Panc1 (cell line): ENCODE measurements around the gene GLIS1.

Experiments used
- POLR2AphosphoS5 ChIP-seq: IDR thresholded peaks from 2 replicates; pipeline ENCODE4 v1.6.1; 2012; ENCODE audit warnings: mild to moderate bottlenecking, low read depth, low read length, moderate library complexity
- REST ChIP-seq, 2 experiments: IDR thresholded peaks; 2 replicates each; pipeline ENCODE4 v1.6.1; 2011 to 2012; ENCODE audit warnings: low read depth in 2 of 2, control low read depth in 1 of 2, low read length in 1 of 2, mild to moderate bottlenecking in 1 of 2, moderate library complexity in 1 of 2; ENCODE audit not compliant: insufficient read depth in 1 of 2
- SIN3A ChIP-seq: IDR thresholded peaks from 2 replicates; pipeline ENCODE4 v1.6.1; 2012; ENCODE audit warnings: low read depth, mild to moderate bottlenecking, low read length, moderate library complexity, borderline replicate concordance; ENCODE audit not compliant: insufficient read depth
- TCF7L2 ChIP-seq: IDR thresholded peaks from 2 replicates; pipeline ENCODE4 v1.6.1; 2011; ENCODE audit warnings: mild to moderate bottlenecking, low read depth, low read length, inconsistent platforms
- TF ChIP-seq, protein P1 (sequence below): fragments of 450-650 bp; IDR thresholded peaks from 2 replicates; pipeline ENCODE4 v1.5.1; 2017; ENCODE audit warnings: mild to moderate bottlenecking

DNA sequence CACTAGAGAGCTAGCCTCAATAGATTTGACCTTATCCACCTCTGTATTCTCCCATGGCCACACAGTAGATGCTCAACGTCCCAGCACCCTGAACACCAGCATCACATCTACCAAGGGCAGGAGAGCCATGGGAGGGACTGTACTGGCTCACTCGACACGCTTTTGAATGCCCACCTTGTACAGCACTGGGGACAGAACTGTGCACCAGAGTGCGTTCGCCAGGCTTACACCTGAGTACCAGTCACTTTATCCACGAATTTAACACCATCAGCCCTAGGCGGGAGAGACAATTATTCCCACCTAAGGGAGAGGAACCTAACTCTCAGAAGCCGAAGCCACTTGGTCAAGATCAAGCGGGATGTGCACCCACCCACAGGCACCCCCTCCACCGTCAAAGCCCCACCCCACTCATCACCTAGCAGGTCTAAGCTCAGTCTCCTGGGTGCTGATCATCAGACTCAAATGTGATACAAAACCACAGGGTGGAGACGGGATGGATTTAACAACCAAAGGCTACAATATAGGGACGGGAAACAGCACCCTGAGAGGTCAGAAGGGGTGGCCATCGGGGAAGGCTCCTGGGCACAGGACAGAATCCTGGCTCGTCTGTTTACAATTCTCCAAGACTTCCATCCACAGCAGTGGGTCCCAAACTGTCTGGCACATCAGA is 110.5 kb downstream of the GLIS1 start:
- TF ChIP-seq, protein P1, sequence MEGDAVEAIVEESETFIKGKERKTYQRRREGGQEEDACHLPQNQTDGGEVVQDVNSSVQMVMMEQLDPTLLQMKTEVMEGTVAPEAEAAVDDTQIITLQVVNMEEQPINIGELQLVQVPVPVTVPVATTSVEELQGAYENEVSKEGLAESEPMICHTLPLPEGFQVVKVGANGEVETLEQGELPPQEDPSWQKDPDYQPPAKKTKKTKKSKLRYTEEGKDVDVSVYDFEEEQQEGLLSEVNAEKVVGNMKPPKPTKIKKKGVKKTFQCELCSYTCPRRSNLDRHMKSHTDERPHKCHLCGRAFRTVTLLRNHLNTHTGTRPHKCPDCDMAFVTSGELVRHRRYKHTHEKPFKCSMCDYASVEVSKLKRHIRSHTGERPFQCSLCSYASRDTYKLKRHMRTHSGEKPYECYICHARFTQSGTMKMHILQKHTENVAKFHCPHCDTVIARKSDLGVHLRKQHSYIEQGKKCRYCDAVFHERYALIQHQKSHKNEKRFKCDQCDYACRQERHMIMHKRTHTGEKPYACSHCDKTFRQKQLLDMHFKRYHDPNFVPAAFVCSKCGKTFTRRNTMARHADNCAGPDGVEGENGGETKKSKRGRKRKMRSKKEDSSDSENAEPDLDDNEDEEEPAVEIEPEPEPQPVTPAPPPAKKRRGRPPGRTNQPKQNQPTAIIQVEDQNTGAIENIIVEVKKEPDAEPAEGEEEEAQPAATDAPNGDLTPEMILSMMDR: no peak
- no peak for TF ChIP-seq SIN3A
- TF ChIP-seq REST (IDR thresholded peaks at IDR 0.05; ENCODE audit: insufficient read depth in 1 of 2, low read depth in 2 of 2, low read length in 1 of 2): no peak
- no peak for TF ChIP-seq POLR2AphosphoS5
- no peak for TF ChIP-seq TCF7L2
